SK-N-DZ (cell line): Measurements from ENCODE around the gene CCT6A. TPM values are rescaled to one million over a fixed set of nuclear protein-coding genes. Genes with fewer than 3 reads are reported as not detected.
"Not testable (repeated sequence)": the region's sequence is repeated elsewhere in the genome, so short reads cannot be mapped to it uniquely, and the experiment has no call there.

ENCODE experiments used
- DNase-seq: peaks from one replicate; pipeline ENCODE4 v3.0.0-alpha.2; 2015; ENCODE audit warnings: low spot score
- polyA plus RNA-seq, 2 experiments: library from polyadenylated mRNA; depleted of rRNA; stranded (reverse); fragments of >200 nt; gene quantifications; 2 replicates each; pipeline ENCODE4 v1.2.3, GENCODE V29; 2014

CCT6A gene, protein sequence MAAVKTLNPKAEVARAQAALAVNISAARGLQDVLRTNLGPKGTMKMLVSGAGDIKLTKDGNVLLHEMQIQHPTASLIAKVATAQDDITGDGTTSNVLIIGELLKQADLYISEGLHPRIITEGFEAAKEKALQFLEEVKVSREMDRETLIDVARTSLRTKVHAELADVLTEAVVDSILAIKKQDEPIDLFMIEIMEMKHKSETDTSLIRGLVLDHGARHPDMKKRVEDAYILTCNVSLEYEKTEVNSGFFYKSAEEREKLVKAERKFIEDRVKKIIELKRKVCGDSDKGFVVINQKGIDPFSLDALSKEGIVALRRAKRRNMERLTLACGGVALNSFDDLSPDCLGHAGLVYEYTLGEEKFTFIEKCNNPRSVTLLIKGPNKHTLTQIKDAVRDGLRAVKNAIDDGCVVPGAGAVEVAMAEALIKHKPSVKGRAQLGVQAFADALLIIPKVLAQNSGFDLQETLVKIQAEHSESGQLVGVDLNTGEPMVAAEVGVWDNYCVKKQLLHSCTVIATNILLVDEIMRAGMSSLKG
- polyA plus RNA-seq (2014; cell fraction: cytosol; rRNA removed), result 344 and 383 TPM in 2 replicates
- polyA plus RNA-seq (2014; cell fraction: nucleus; rRNA removed), result 300 and 367 TPM in 2 replicates

DNA sequence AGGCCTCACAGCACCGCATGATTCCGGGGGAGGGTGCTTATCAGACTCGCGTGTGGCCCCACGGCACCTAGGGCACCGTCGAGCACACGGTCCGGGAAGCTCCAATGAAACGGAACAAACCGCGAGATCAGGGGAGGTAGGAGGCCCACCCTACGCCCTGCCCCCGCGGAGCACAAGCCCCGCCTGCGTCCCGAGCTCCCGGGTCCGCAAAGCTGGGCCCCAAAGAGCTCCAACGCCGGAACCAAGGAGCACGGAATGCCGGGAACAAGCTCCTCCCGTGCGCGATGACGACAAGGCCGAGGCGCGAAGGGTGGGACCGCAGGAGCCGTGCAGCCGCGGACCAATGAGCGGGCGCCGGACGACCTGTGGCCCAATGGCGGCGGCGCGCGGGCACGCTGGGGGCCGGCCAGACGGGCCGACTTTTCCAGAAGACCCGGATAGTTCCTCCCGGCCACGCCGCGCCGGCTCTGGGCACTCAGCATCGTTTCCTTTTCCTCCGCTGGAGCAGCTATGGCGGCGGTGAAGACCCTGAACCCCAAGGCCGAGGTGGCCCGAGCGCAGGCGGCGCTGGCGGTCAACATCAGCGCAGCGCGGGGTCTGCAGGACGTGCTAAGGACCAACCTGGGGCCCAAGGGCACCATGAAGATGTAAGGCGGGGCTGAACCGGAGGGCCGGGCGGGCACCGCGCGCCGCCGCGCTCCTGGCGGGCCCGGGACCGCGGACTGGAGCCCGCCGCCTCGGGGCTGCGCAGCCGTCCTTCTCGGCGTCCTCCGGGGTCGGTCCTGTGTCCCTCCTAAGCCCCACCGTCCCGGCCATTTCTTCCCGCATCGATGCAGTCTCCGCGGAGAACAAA lies at the start of gene CCT6A, which contains the start of gene PSPH:
Gene CCT6A (plus strand): TSS at position 427 of the 853 bp plus-strand sequence. CDS start 84 bp downstream, at position 511.
Gene PSPH (minus strand): TSS at position 106 of the 853 bp plus-strand sequence. CDS start 30,232 bp downstream, outside the sequence.
- peak; percentile 98 for DNase-seq

DNA sequence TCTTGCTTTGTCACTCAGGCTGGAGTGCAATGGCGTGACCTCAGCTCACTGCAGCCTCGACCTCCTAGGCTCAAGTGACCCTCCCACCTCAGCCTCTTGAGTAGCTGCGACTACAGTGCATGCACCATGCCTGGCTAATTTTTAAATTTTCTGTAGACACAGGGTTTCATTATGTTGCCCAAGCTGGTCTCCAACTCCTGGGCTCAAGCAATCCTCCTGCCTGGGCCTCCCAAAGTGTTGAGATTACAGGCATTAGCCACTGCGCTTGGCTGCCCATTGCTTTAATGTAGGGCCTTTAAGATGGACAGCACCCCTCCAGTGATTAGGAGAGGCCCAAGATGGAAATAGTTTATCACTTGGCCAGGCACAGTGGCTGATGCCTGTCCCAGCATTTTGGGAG lies 47.8 kb upstream of the CCT6A start:
- DNase-seq, result no peak

DNA sequence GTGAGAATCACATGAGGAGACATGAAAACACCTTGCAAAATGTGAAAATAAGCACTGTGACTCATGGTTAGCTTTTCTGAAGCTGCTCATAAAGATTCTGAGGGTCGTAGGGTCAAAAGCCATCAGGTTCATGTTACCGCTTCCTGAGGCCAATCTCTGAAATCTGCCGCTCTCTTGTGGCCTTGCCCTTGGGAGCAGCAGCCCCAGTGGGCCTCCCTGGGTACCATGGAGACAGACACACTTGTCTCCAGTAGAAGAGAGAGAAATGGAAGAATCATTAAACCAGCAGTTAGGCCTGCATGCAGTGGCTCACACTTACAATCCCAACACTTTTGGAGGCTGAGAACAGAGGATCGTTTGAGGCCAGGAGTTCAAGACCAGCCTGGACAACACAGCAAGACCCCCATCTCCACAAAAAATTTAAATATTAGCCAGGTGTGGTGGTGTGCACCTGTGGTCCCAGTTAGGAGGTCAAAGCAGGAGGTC lies 44.4 kb upstream of the CCT6A start:
- DNase-seq, result peak; percentile 49

DNA sequence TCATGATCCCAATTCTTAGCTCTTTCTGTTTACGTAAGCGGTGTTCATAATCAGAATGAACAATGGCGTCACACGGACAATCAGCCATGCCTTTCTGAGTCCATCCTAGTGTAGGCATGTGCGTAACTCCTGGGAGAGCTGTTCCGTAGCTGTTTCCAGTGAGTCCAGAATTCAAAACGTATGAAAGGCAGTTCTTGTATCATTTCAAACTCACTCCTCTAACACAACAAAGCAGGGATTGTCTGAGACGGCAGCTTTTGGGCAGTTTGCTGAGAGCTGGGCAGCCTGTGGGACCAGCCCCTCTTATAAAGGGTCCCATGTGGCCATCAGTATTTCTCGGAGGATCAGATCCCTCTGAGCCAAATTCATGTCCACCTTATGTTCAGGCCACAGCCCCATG lies 43.7 kb upstream of the CCT6A start:
- no peak for DNase-seq

DNA sequence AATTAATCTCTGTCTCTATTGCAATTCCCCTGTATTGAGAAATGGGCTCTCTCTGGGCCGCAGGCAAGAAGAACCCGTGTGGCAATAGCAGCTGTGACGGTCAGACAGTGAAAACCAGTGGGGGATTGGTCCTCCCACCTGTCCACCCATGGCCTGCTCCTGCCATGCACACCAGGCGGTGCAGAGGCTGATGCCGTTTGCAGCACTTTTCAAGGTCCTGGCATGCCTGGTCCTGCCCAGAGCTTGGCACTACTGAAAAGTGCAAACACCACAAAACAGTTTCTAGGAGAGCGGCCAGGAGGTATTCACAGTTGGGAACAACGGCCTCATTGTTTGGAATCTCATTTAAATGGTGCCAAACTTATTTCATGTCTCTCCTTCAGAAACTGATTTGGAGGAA lies 41.9 kb upstream of the CCT6A start:
- DNase-seq, result no peak

DNA sequence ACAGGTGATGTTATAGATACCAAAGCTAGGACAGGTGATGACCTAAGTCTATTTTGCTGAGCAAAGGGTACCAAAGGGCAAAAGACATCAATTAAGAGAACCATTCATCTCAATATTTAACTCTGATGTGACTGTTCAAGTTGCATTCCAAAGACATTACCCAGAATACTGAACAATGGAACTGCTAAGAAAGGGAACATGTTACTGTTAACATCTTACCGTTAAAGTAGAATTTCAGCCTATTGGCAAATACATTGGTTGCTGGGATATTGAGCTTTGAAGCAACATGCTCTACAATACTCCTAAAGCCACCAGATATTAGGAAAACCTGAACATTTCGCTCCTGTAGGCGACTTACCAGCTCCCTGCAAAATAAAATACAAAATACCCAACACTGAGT lies 34.5 kb upstream of the CCT6A start:
- DNase-seq, result not testable (repeated sequence)

DNA sequence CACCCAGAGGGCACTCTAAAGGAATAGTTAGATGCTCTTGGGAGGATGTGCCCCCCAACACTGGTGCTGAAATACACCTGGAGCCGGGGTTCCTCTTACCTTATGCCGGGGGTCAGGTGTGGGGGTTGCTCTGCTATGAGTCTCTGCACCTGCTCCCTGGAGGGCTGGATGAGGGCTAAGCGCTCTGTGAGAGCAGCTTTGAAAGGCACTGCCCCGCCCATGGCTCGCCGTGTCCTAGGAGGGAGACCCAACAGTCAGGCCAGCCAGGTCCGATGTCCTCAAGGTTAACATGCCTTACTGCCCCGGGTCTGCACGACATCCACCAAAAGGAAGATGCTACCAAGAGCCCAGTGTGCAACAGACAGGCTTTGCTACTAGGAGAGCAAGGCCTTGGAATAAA lies 32.1 kb upstream of the CCT6A start:
- no peak for DNase-seq

DNA sequence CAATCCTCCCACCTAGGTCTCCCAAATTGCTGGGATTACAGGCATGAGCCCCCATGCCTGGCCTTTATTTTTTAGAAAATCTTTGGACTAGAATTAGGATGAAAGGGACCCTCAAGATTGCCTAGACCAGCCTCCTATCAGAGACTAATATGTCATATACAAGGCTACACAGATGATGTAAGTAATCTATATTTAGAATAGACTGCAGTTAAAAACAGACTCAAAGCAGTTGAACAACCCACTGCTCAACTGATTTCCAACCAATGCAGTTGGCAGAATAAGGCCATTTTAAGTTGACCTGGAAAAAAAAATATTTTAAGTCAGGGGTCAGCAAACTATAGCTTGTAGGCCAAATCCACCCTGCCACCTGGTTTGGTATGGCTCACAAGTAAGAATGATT lies 28.1 kb upstream of the CCT6A start:
- no peak for DNase-seq

DNA sequence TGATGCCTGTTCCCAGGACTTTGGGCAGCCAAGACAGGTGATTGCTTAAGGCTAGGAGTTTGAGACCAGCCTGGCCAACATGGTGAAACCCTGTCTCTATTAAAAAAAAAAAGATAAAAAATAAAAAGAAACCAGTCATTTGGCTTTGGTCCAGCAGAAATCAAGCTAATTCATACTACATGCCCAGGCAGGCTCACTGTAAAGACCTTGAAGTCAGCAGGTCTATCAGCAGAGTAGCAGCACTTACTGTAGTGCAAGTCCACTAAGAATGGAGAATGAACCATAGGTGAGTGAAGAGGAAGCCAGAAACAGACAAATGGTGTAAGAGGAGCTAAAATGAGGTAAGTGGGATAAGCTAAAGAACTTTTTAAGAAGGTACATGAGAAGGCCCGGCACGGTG lies 25.0 kb upstream of the CCT6A start:
- DNase-seq, result no peak

DNA sequence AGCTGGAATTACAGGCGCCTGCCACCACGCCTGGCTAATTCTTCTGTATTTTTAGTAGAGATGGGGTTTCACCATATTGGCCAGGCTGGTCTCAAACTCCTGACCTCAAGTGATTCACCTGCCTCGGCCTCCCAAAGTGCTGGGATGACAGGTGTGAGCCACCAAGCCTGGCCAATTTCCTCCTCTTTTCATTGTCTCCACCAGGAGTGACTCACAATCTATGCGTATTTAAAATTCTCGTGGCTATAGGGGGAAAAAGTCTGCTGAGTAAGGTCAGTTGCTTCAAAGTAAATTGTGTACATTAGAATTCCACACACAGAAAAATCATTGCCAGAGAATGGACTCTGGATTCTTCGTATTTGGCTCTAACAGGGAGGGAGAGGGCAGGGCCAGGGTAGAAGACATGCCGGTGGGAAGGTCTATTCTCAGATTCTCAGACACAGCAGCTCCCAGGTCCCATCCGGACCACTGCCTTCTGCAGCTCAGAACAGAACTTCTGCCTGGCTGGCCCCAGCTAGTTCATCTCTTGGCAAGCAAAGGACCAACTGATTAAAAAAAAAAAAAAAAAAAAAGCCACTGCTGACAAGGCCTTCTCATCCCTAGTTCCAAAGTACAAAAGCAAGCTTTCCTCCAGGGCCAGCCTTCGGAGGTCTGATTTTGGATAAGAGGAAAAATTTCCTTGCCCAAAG lies 22.5 kb upstream of the CCT6A start:
- DNase-seq, result no peak

DNA sequence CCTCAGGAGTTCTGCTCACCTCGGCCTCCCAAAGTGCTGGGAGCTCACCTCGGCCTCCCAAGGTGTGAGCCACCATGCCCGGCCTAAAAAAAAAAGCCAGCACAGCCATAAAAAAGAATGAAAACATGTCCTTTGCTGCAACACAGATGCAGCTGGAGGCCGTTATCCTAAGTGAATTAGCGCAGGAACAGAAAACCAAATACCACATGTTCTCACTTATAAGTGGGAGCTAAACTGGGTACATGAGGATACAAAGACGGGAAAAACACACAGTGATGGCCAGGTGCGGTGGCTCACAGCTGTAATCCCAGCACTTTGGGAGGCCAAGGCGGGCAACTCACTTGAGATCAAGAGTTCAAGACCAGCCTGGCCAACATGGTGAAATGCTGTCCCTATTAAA lies 21.2 kb upstream of the CCT6A start:
- peak; percentile 61 for DNase-seq

DNA sequence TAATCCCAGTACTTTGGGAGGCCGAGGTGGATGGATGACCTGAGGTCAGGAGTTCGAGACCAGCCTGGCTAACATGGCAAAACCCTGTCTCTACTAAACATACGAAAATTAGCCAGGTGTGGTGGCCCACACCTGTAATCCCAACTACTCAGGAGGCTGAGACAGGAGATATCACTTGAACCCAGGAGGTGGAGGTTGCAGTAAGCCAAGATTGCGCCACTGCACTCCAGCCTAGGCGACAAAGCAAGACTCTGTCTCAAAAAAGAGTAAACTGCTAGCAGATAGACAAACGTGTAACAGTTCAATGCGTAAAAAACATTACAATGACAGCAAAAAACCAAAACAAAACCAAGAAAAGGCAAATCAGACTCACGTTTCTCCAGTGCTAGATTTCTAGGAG lies 20.0 kb upstream of the CCT6A start:
- not testable (repeated sequence) for DNase-seq

DNA sequence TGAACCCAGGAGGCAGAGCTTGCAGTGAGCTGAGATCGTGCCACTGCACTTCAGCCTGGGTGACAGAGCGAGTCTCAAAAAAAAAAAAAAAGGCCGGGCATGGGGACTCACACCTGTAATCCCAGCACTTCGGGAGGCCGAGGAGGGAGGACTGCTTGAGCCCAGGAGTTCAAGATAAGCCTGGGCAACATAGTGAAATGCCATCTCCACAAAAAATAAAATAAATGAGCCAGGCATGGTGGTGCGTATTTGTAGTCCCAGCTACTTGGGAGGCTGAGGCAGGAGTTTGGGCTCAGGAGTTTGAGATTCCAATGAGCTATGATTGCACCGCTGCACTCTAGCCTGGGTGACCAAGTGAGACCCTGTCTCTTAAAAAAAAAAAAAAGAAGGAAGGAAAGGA lies 19.0 kb upstream of the CCT6A start:
- DNase-seq, result not testable (repeated sequence)

DNA sequence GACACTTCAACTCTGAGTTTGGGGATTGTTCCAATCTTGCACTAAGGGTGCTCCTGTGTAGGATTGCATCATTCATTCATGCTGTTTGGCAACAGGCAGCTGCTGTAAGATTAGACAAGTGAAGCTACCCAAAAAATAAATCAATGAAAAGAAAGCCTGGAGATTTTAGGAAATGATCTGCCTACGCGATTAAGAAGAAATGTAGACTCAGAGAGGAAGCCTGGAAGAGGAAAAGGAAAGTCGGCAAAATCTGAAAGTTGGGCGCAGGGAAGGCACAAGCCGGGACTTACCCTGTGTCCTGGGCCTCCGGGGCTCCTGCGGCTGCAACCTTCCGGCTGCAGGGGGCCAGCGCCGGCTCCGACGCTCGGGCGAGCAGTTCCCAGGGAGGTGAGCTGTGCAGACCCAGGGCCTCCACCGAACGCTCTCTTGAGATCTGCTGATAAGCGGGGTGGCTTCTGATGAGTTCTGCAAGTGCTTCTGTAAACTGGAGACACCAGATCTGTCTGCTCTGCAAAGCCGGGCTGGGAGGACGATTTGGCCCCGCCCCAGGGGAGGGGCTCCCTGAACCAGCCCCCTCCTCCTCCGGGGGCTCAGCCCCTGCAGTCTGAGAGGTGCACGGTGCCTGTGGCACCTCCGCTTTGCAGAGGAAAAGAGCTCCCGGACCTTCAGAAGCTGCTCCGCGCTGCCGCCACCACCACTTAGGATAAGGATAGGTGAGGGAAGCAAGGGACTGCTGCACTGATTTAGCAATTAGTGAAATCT lies 17.7 kb upstream of the CCT6A start:
- DNase-seq, result peak; percentile 99

DNA sequence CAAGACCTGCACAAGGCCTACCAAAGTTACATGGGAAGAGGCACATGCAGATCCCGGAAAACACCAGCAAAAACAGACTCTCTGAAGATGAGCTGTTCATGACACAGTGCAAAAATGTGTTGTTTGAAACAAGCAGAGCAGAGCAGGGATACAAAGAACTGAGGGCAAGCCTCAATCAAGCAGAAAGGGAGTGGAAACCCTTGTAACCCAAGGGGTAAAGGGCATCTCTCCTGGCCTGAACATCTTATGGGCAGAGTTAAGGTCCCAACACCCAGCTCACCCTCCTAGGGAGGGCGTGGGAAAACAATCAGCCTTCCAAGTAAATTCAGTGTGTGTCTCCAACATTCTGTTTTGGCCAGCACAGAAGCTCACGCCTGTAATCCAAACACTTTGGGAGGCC lies 10.8 kb upstream of the CCT6A start:
- DNase-seq, result no peak

DNA sequence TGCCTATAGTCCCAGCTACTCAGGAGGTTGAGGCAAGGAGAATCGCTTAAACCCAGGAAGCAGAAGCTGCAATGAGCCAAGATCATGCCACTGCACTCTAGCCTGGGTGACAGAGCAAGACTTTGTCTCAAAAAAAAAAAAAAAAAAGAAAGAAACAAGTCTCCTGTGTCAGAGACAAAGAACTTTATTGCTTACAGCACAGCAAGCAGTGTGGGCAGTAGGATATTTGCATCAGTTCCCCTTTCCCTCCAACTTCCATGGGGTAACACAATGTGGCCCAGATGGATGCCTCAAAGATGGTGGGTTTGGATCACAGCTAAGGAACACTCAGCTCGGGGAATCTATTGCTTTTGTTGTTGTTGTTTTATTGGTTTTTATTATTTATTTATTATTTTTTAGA lies 5.8 kb upstream of the CCT6A start:
- not testable (repeated sequence) for DNase-seq

DNA sequence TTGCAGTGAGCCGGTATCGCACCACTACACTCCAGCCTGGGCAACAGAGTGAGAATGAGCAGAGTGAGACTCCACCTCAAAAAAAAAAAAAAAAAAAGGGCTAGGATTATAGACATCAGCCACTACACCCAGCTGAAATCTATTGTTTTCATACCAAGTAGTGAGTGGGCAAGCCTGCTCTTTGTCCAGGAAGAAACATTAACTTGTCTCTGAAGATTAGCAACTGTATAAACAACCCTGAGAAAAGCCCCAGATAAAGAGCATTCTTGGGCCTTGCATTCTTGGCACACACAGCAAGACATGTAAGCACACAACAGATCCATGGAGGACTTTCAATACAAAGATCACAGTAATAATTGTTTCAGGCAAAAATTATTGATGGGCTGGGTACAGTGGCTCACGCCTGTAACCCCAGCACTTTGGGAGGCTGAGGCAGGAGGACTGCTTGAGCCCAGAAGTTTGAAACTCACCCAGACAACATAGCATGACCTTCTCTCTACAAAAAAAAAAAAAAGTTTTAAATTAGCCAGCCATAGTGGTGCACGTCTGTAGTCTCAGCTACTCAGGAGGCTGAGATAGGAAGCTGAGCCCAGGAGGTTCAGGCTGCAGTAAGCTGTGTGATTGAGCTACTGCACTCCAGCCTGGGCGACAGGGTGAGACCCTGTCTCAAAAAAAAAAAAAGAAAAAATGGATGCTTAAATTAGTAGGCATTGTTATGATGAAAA lies 4.7 kb upstream of the CCT6A start:
- DNase-seq, result no peak

DNA sequence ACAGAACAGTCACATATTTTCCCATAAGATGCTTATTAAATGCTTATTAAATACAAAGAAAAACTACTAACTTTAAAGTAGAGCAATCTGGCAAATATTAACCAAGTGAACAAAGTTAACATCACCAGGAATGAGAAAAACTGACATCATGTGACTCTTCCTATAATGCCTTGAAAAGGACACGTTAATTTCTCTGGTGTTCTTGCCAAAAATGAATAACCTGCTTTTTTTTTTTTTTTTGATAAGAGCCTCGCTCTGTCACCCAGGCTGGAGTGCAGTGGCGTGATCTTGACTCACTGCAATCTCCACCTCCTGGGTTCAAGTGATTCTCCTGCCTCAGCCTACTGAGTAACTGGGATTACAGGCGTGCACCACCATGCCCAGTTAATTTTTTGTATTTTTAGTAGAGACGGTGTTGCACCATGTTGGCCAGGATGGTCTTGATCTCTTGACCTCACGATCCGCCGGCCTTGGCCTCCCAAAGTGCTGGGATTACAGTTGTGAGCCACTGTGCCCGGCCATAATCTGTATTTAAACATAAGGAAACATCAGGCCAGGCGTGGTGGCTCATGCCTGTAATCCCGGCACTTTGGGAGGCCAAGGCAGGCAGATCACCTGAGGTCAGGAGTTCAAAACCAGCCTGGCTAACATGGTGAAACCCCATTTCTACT lies 4.0 kb upstream of the CCT6A start:
- not testable (repeated sequence) for DNase-seq

DNA sequence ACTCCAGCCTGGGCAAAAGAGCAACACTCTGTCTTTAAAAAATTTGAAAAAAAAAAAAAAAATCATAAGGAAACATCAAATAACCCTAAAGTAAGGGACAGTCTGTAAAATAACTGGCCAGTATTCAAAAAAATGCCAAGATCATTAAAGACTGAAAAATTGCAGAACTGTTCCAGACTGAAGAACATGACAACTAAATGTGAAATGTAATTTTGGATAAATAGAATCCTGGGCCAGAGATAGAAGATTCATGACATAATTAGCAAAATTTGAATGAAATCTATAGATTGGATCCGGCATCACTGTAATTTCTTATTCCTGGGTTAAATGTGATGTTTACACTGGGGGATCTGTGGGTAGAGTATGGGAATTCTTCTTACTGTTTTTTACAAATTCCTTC lies 3.3 kb upstream of the CCT6A start:
- DNase-seq, result no peak
